OCI-LY1 (cell line): ENCODE measurements around the gene TFB2M.

ENCODE experiments used
- H2AFZ ChIP-seq: fragments of 200-600 bp; sonication (generic), shearing (Covaris generic); 2 replicates; pipeline ENCODE4 v1.6.0; 2014; ENCODE audit warnings: antibody characterized with exemption, mild to moderate bottlenecking, low read length
- H3F3A ChIP-seq: fragments of 200-600 bp; sonication (generic), shearing (Covaris generic); 2 replicates; pipeline ENCODE4 v1.6.0; 2014; ENCODE audit warnings: mild to moderate bottlenecking, antibody characterized with exemption, low read length, moderate library complexity; ENCODE audit not compliant: insufficient read depth
- H3K27ac ChIP-seq: fragments of 200-600 bp; sonication (generic); 2 replicates; pipeline ENCODE4 v1.5.1; 2014; ENCODE audit warnings: low read length, mixed run types, mild to moderate bottlenecking, low read depth; ENCODE audit not compliant: poor library complexity, severe bottlenecking
- H3K27me3 ChIP-seq: fragments of 200-600 bp; sonication (generic); 2 replicates; pipeline ENCODE4 v1.6.0; 2014; ENCODE audit warnings: antibody characterized with exemption, mild to moderate bottlenecking, low read length, moderate library complexity; ENCODE audit not compliant: insufficient read depth
- H3K36me3 ChIP-seq: fragments of 200-600 bp; sonication (generic); 2 replicates; pipeline ENCODE4 v1.6.1; 2014; ENCODE audit warnings: mild to moderate bottlenecking, antibody characterized with exemption, low read length, moderate library complexity, mixed read lengths; ENCODE audit not compliant: insufficient read depth
- H3K4me1 ChIP-seq: fragments of 200-600 bp; sonication (generic); 2 replicates; pipeline ENCODE4 v1.5.1; 2014; ENCODE audit warnings: mild to moderate bottlenecking, low read length, moderate library complexity; ENCODE audit not compliant: insufficient read depth, severe bottlenecking
- H3K4me2 ChIP-seq: fragments of 200-600 bp; sonication (generic), shearing (Covaris generic); 2 replicates; pipeline ENCODE4 v1.6.1; 2014; ENCODE audit warnings: low read length
- H3K4me3 ChIP-seq: fragments of 200-600 bp; sonication (generic); 2 replicates; pipeline ENCODE4 v1.5.1; 2014; ENCODE audit warnings: low read length, low read depth, mild to moderate bottlenecking, mixed read lengths; ENCODE audit not compliant: poor library complexity, severe bottlenecking
- H3K79me2 ChIP-seq: fragments of 200-600 bp; shearing (Covaris generic); 2 replicates; pipeline ENCODE4 v1.6.1; 2016; ENCODE audit warnings: mixed run types, low read length, mixed read lengths; ENCODE audit not compliant: insufficient read depth
- H3K9ac ChIP-seq: fragments of 200-600 bp; sonication (generic), shearing (Covaris generic); 2 replicates; pipeline ENCODE4 v1.6.1; 2014; ENCODE audit warnings: mild to moderate bottlenecking, low read length, mixed read lengths
- H3K9me2 ChIP-seq: fragments of 200-600 bp; sonication (generic), shearing (Covaris generic); 2 replicates; pipeline ENCODE4 v1.6.1; 2014; ENCODE audit warnings: low read depth, mild to moderate bottlenecking, low read length, mixed read lengths
- H3K9me3 ChIP-seq: fragments of 200-600 bp; shearing (Covaris generic); 2 replicates; pipeline ENCODE4 v1.6.1; 2014; ENCODE audit warnings: low read length, mixed read lengths
- H4K20me1 ChIP-seq: fragments of 200-600 bp; sonication (generic), shearing (Covaris generic); 2 replicates; pipeline ENCODE4 v1.6.0; 2016; ENCODE audit warnings: mild to moderate bottlenecking, low read length; ENCODE audit not compliant: insufficient read depth
- CTCF ChIP-seq: fragments of 200-600 bp; sonication (generic), shearing (Covaris generic); IDR thresholded peaks from 2 replicates; pipeline ENCODE4 v1.5.1; 2017; ENCODE audit warnings: mild to moderate bottlenecking, antibody characterized with exemption, low read length, moderate library complexity, mixed read lengths
- EZH2 ChIP-seq: fragments of 200-600 bp; sonication (generic), shearing (Covaris generic); IDR thresholded peaks from 2 replicates; pipeline ENCODE4 v1.8.0; 2017; ENCODE audit warnings: borderline replicate concordance, mixed run types, mild to moderate bottlenecking, antibody characterized with exemption, low read length, moderate library complexity, mixed read lengths

TFB2M gene

GRCh38 chr1:246516126-246516525 is 49.9 kb downstream of the TFB2M start:
- Histone ChIP-seq H3F3A (no peaks in the 10 kb centered on the region), H3K9me3 (peaks cover 19% of the 10 kb centered on the region), H3K4me2 (no peak overlapping the region), H3K27ac (no peak overlapping the region), H3K9me2 (no peaks in the 10 kb centered on the region), H2AFZ (no peak overlapping the region), H3K27me3 (no peaks in the 10 kb centered on the region), H3K9ac (no peak overlapping the region), H4K20me1 (no peaks in the 10 kb centered on the region), H3K4me1 (no peaks in the 10 kb centered on the region), H3K4me3 (no peak overlapping the region), H3K79me2 (no peaks in the 10 kb centered on the region), H3K36me3 (no peaks in the 10 kb centered on the region)
- TF ChIP-seq EZH2 (no peak), CTCF (no peak)

DNA sequence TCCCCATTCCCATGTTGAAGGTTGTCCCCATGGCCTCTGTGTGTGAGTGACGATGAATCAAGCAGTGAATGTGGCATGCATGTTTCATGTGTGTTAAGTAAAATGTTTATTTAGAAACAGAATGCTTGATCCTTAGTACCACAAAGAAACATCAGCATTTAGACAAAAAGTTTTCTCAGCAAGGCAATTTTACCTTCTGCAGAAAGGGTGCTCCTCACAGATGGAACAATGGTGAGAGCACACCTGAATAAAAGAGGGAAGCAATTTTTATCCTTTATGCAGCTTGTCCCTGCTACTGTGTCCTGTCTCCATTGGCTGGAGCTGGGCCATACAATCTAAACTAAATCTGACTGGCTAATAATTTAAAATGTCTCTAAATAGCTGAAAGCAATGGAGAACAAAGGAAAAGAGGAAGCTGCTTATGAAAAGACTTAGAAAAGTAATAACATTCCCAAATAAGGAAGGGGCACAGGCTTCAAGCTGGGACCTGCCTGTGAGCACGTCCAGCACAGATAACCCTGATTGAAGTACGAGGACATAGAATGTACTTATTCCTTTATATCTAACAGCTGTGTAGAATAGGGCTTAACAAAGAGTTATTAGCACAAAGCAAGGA is 50.6 kb downstream of the TFB2M start:
- Histone ChIP-seq H3K4me3 (no peak overlapping the region), H3K27ac (no peak overlapping the region), H3K27me3 (no peaks in the 10 kb centered on the region), H4K20me1 (no peaks in the 10 kb centered on the region), H2AFZ (no peak overlapping the region), H3K79me2 (no peaks in the 10 kb centered on the region), H3F3A (no peaks in the 10 kb centered on the region), H3K4me1 (no peaks in the 10 kb centered on the region), H3K4me2 (no peak overlapping the region), H3K9me2 (no peaks in the 10 kb centered on the region), H3K9ac (no peak overlapping the region), H3K9me3 (peaks cover 19% of the 10 kb centered on the region), H3K36me3 (no peaks in the 10 kb centered on the region)
- no peak for TF ChIP-seq CTCF
- TF ChIP-seq EZH2, result no peak

GRCh38 chr1:246513619-246514343 is 52.3 kb downstream of the TFB2M start:
- no peaks in the 10 kb centered on the region for H3K9me2 ChIP-seq
- H3K9me3 ChIP-seq, result peaks cover 19% of the 10 kb centered on the region
- no peak overlapping the region for H3K9ac ChIP-seq
- no peaks in the 10 kb centered on the region for H3K27me3 ChIP-seq
- H3K4me2 ChIP-seq, result peak overlapping the region; percentile 32; the same call in 1 of the 2 replicates
- H3F3A ChIP-seq, result no peaks in the 10 kb centered on the region
- no peaks in the 10 kb centered on the region for H4K20me1 ChIP-seq
- no peak overlapping the region for H3K27ac ChIP-seq
- no peaks in the 10 kb centered on the region for H3K79me2 ChIP-seq
- TF ChIP-seq CTCF, result no peak
- no peak for TF ChIP-seq EZH2
- H3K4me1 ChIP-seq, result no peaks in the 10 kb centered on the region
- no peak overlapping the region for H2AFZ ChIP-seq
- H3K36me3 ChIP-seq, result no peaks in the 10 kb centered on the region
- H3K4me3 ChIP-seq, result peak overlapping the region; percentile 39
